WERI-Rb-1 (cell line): ENCODE data around the gene ROCK2.

Source experiments
- DNase-seq: peaks from one replicate; pipeline ENCODE4 v3.0.0-alpha.2; 2020
- H3K27ac ChIP-seq: fragments of 250-450 bp; sonication (Bioruptor Pico); 2 replicates; pipeline ENCODE4 v1.5.1; 2020; ENCODE audit warnings: mild to moderate bottlenecking, moderate library complexity
- H3K27me3 ChIP-seq: fragments of 250-450 bp; sonication (Bioruptor Pico); 2 replicates; pipeline ENCODE4 v1.5.1; 2021; ENCODE audit warnings: mild to moderate bottlenecking, low read depth, moderate library complexity; ENCODE audit not compliant: insufficient read depth, severe bottlenecking
- H3K36me3 ChIP-seq: fragments of 250-450 bp; sonication (Bioruptor Pico); 2 replicates; pipeline ENCODE4 v1.5.1; 2020; ENCODE audit warnings: mild to moderate bottlenecking, moderate library complexity
- H3K4me3 ChIP-seq: 2 replicates; pipeline ENCODE4 v1.5.1; 2011; ENCODE audit warnings: low read depth, mild to moderate bottlenecking, control low read depth, low read length
- H3K9me3 ChIP-seq: fragments of 250-450 bp; sonication (Bioruptor Pico); 2 replicates; pipeline ENCODE4 v1.5.1; 2021; ENCODE audit warnings: mild to moderate bottlenecking, moderate library complexity; ENCODE audit not compliant: severe bottlenecking
- CTCF ChIP-seq: IDR thresholded peaks from 2 replicates; pipeline ENCODE4 v1.5.1; 2011; ENCODE audit warnings: low read depth, mild to moderate bottlenecking, control low read depth, inconsistent platforms, low read length

ROCK2 gene

DNA sequence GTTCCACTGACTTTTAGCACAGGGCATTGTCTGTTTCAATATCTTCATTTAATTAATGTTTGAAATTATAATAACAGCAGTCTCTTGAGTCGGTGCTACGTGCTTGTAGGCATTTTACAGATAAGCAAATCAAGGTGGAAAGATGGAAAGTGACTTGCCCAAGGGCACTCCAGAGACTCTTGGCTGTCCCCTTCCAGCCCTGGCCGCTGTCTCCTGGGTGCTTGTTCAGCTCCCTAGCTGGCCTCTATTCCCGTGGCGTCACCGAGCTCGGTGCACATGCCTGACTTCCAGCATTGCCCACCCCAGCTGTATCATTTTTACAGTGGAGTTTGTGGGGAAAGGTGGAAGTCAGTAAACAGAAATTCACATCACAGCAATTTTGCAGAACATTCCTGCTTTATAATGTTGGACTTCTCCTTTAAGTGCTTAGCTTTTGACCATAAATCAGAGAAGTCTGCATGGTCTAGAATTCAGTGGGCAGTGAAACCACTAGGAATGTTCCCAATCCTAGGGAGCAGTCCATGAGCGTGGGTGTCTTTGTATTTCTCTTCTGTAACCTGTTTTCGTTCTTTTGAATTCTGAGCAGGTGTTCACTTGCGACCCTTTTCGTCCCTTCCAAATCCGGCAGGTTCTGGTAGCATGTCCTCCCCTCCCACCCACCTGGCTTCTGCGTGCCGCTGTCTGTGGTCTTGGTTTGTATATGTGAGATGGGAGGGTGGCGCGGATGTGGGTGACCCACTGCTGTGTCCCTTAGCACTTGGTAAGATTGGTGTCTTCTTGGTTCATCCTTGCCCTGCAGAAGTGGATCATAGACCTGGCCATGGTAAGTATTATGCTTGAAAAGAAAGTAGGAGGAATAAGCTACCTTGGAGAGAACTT, 180.8 kb downstream of the ROCK2 start:
- Histone ChIP-seq H3K27me3 (no peaks in the 10 kb centered on the region), H3K4me3 (no peak overlapping the region), H3K36me3 (no peaks in the 10 kb centered on the region), H3K27ac (no peak overlapping the region), H3K9me3 (no peaks in the 10 kb centered on the region)
- no peak for TF ChIP-seq CTCF
- DNase-seq, result no peak

- DNase-seq, result no peak
- Histone ChIP-seq H3K36me3 (no peaks in the 10 kb centered on the region), H3K9me3 (no peaks in the 10 kb centered on the region), H3K27ac (no peak overlapping the region), H3K4me3 (no peak overlapping the region), H3K27me3 (no peaks in the 10 kb centered on the region)
- TF ChIP-seq CTCF, result no peak
These were observed 182.7 kb downstream of the ROCK2 start for GRCh38 chr2:11161747-11162146.

- H3K27ac ChIP-seq, result no peak overlapping the region
- no peak for TF ChIP-seq CTCF
- H3K27me3 ChIP-seq, result no peaks in the 10 kb centered on the region
- no peaks in the 10 kb centered on the region for H3K9me3 ChIP-seq
- no peaks in the 10 kb centered on the region for H3K36me3 ChIP-seq
- no peak for DNase-seq
- no peak overlapping the region for H3K4me3 ChIP-seq
These were observed 183.5 kb downstream of the ROCK2 start for GRCh38 chr2:11160731-11161455.

- Histone ChIP-seq H3K27me3 (no peaks in the 10 kb centered on the region), H3K9me3 (no peaks in the 10 kb centered on the region), H3K4me3 (no peak overlapping the region), H3K27ac (no peak overlapping the region), H3K36me3 (no peaks in the 10 kb centered on the region)
- TF ChIP-seq CTCF, result no peak
- no peak for DNase-seq
These were observed 184.2 kb downstream of the ROCK2 start for GRCh38 chr2:11160256-11160655.

DNA sequence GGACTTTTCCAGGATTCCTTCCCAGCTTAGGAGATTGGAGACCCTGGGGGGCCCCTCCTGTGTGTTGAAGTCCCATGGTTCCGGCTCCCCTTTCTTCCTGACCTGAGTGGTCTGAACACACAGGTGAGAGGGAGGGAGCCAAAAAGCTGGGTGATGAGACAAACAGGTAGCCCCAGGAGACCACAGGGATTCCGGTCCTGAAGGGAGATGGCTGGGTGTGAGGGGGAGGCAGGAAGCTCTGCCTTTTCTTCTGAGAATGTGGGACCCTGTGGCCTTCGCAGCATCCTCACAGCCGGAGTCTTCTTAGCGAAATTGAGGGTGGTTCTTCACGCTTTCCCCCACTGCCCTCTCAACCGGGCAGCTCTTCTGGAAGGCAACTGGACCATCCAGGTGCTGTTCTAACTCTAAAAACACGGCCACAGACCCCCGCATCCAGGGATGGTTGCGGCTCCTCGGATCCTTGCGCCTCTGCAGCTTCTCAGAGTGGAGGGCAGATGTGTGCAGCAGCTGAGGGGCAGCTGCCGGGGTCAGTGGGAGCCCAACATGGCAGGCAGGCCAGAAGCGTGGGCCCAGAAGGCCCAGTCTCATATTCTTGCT, 184.8 kb downstream of the ROCK2 start:
- no peaks in the 10 kb centered on the region for H3K9me3 ChIP-seq
- H3K27me3 ChIP-seq, result no peaks in the 10 kb centered on the region
- DNase-seq, result no peak
- no peak overlapping the region for H3K4me3 ChIP-seq
- TF ChIP-seq CTCF, result no peak
- no peak overlapping the region for H3K27ac ChIP-seq
- H3K36me3 ChIP-seq, result no peaks in the 10 kb centered on the region
